ENCODE data around the gene MAPK4.

- TF ChIP-seq CTCF (IDR thresholded peaks at IDR 0.05) (no peak), POLR2A (IDR thresholded peaks at IDR 0.05) (no peak)
These were observed 10.0 kb downstream of the MAPK4 start for GRCh38 chr18:50569930-50570329.

Data from uterus (tissue), 2 donors.